ENCODE data around the gene GSDME. TPM values are rescaled to one million over a fixed set of nuclear protein-coding genes. Genes with fewer than 3 reads are reported as not detected.

The GSDME gene
- total and polyA plus RNA-seq, 4 donors = 3.2 to 4.0 (median 3.7) TPM

DNA sequence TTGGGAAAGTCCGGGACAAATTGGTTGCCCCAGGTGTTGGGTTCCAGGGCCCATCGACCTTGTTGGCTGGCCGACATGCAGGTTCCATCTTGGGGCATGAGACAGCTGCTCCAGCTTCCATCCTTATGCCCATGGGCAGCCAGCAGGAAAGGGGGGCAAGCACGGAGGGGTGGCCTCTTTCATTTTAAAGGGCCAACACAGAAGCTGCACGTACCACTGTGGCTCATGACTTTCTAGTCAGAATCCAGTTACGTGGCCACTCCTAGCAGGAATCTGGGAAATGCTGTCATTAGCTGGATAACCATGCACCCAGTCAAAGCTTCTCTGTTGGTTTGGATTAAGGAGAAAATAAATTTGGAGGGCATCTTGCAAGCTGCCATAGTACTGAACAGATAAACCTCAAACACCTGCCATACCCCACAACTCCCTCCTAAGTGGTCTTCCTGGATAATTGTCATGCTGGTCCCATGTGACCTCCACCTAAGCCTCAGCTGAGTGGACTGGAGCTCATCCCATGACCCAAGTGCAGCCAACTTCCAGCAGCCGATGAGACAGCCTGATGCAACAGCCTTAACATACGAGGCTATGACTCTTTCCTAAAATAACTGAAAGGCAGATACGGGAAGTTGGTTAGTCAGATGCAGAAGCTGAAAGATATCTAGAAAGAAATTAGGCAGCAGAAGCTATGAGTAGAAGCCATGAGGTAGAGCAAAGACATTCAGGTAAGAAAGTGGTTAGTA, 21.4 kb upstream of the GSDME start:
- TF ChIP-seq HNF4G (IDR thresholded peaks at IDR 0.05) (no peak), GABPA (IDR thresholded peaks at IDR 0.05 in 1 of 2, conservative IDR thresholded peaks at IDR 0.05 in 1 of 2) (no peak), FOXA2 (IDR thresholded peaks at IDR 0.05) (no peak), RAD21 (IDR thresholded peaks at IDR 0.05) (no peak), YY1 (IDR thresholded peaks at IDR 0.05) (no peak)
- TF ChIP-seq, protein P1, sequence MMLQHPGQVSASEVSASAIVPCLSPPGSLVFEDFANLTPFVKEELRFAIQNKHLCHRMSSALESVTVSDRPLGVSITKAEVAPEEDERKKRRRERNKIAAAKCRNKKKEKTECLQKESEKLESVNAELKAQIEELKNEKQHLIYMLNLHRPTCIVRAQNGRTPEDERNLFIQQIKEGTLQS (IDR thresholded peaks at IDR 0.05) = no peak
- TF ChIP-seq, protein P2, sequence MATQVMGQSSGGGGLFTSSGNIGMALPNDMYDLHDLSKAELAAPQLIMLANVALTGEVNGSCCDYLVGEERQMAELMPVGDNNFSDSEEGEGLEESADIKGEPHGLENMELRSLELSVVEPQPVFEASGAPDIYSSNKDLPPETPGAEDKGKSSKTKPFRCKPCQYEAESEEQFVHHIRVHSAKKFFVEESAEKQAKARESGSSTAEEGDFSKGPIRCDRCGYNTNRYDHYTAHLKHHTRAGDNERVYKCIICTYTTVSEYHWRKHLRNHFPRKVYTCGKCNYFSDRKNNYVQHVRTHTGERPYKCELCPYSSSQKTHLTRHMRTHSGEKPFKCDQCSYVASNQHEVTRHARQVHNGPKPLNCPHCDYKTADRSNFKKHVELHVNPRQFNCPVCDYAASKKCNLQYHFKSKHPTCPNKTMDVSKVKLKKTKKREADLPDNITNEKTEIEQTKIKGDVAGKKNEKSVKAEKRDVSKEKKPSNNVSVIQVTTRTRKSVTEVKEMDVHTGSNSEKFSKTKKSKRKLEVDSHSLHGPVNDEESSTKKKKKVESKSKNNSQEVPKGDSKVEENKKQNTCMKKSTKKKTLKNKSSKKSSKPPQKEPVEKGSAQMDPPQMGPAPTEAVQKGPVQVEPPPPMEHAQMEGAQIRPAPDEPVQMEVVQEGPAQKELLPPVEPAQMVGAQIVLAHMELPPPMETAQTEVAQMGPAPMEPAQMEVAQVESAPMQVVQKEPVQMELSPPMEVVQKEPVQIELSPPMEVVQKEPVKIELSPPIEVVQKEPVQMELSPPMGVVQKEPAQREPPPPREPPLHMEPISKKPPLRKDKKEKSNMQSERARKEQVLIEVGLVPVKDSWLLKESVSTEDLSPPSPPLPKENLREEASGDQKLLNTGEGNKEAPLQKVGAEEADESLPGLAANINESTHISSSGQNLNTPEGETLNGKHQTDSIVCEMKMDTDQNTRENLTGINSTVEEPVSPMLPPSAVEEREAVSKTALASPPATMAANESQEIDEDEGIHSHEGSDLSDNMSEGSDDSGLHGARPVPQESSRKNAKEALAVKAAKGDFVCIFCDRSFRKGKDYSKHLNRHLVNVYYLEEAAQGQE (IDR thresholded peaks at IDR 0.05) = no peak
- H3K9ac ChIP-seq (ENCODE audit: low read depth in 1 of 2, low read length in 2 of 2) = no peak overlapping the region
- H3K4me1 ChIP-seq (ENCODE audit: control insufficient read depth in 4 of 4, insufficient read depth in 4 of 4, low read length in 3 of 4) = no peaks in the 10 kb centered on the region
- no peaks in the 10 kb centered on the region for H3K27me3 ChIP-seq (ENCODE audit: control insufficient read depth in 4 of 4, insufficient read depth in 4 of 4, low read length in 3 of 4)
- no peak overlapping the region for H3K27ac ChIP-seq (ENCODE audit: low read depth in 1 of 2, low read length in 2 of 2)
- no peak for DNase-seq (ENCODE audit: low spot score)
- H3K36me3 ChIP-seq (ENCODE audit: control insufficient read depth in 4 of 4, insufficient read depth in 3 of 4, low read depth in 1 of 4, low read length in 3 of 4) = no peaks in the 10 kb centered on the region
- H3K9me3 ChIP-seq (ENCODE audit: control insufficient read depth in 4 of 4, low read length in 3 of 4) = no peaks in the 10 kb centered on the region
- no peak overlapping the region for H3K4me3 ChIP-seq (ENCODE audit: low read depth in 1 of 3, low read length in 3 of 3)
- WGBS = 86% methylated on average over 9 of the region's 9 CpGs

DNA sequence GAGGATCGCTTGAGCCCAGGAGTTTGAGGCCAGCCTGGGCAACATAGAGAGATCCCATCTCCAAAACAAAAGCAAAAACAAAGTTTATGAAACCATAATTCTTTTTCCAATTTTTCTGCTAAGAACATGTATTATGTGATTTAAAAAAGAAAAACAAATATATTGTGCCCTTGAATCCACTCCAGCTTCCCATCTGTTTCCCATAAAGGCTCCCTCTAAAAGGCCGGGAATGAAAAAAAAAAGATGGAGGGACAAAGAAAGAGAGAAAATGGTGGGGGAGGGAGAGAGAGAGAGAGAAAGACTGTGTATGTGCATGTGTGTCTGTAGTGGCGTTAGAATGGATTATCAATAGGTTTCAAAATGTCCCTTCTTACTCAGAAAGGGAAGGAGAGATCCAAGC, 20.5 kb upstream of the GSDME start:
- Histone ChIP-seq H3K4me3 (ENCODE audit: low read depth in 1 of 3, low read length in 3 of 3) (no peak overlapping the region), H3K36me3 (ENCODE audit: control insufficient read depth in 4 of 4, insufficient read depth in 3 of 4, low read depth in 1 of 4, low read length in 3 of 4) (no peaks in the 10 kb centered on the region), H3K27ac (ENCODE audit: low read depth in 1 of 2, low read length in 2 of 2) (no peak overlapping the region), H3K27me3 (ENCODE audit: control insufficient read depth in 4 of 4, insufficient read depth in 4 of 4, low read length in 3 of 4) (no peaks in the 10 kb centered on the region), H3K4me1 (ENCODE audit: control insufficient read depth in 4 of 4, insufficient read depth in 4 of 4, low read length in 3 of 4) (no peaks in the 10 kb centered on the region), H3K9ac (ENCODE audit: low read depth in 1 of 2, low read length in 2 of 2) (no peak overlapping the region), H3K9me3 (ENCODE audit: control insufficient read depth in 4 of 4, low read length in 3 of 4) (no peaks in the 10 kb centered on the region)
- WGBS = 92% methylated on average over 3 of the region's 3 CpGs
- DNase-seq (ENCODE audit: low spot score) = no peak
- TF ChIP-seq CTCF (IDR thresholded peaks at IDR 0.05; ENCODE audit: low read depth, low read length, missing input control) (no peak), HNF4G (IDR thresholded peaks at IDR 0.05) (no peak), RAD21 (IDR thresholded peaks at IDR 0.05) (no peak)

DNA sequence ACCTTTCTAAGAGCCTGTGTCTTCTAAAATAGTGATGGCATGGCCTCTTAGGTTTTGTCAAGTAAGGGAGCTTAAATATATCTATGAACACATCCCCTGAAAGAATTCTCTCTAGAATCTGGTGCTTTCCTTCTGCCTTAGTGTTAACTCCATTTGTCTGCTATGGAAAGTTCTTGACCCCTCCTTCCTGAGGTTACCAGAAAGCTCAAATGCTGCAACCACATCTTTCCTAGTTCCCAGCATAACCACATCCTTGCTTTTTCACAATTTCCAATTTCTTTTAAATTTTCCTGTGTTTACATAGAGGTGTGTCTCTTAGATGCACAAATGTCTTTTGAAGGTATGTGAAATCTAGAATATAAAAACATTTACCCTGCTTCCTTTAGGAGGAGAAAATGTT, 16.4 kb upstream of the GSDME start:
- no peak overlapping the region for H3K9ac ChIP-seq (ENCODE audit: low read depth in 1 of 2, low read length in 2 of 2)
- no peak overlapping the region for H3K4me3 ChIP-seq (ENCODE audit: low read depth in 1 of 3, low read length in 3 of 3)
- no peaks in the 10 kb centered on the region for H3K4me1 ChIP-seq (ENCODE audit: control insufficient read depth in 4 of 4, insufficient read depth in 4 of 4, low read length in 3 of 4)
- DNase-seq (ENCODE audit: low spot score) = no peak
- no peak overlapping the region for H3K27ac ChIP-seq (ENCODE audit: low read depth in 1 of 2, low read length in 2 of 2)
- H3K36me3 ChIP-seq (ENCODE audit: control insufficient read depth in 4 of 4, insufficient read depth in 3 of 4, low read depth in 1 of 4, low read length in 3 of 4) = no peaks in the 10 kb centered on the region
- peaks cover 0 to 1% (median 0%) of the 10 kb centered on the region in 4 donors for H3K9me3 ChIP-seq (ENCODE audit: control insufficient read depth in 4 of 4, low read length in 3 of 4)
- H3K27me3 ChIP-seq (ENCODE audit: control insufficient read depth in 4 of 4, insufficient read depth in 4 of 4, low read length in 3 of 4) = no peaks in the 10 kb centered on the region
- TF ChIP-seq, protein P2 (IDR thresholded peaks at IDR 0.05) = no peak
- TF ChIP-seq GABPA (IDR thresholded peaks at IDR 0.05 in 1 of 2, conservative IDR thresholded peaks at IDR 0.05 in 1 of 2) = no peak
- TF ChIP-seq RAD21 (IDR thresholded peaks at IDR 0.05) = no peak
- no peak for TF ChIP-seq ZBTB33 (IDR thresholded peaks at IDR 0.05)
- TF ChIP-seq TAF1 (conservative IDR thresholded peaks at IDR 0.05) = no peak
- no peak for TF ChIP-seq JUND (IDR thresholded peaks at IDR 0.05)
- no peak for TF ChIP-seq NR2F2 (IDR thresholded peaks at IDR 0.05)
- TF ChIP-seq FOXA2 (IDR thresholded peaks at IDR 0.05) = no peak
- TF ChIP-seq EGR1 (IDR thresholded peaks at IDR 0.05; ENCODE audit: low read depth in 2 of 2) = no peak

All from liver (tissue), 9 donors.